OCI-M1 (cell line): Measurements from ENCODE around the gene ZC3HAV1.
A peak's percentile ranks its signal among the peaks of the same experiment; 100 is the strongest.
"Not testable (repeated sequence)": the region's sequence is repeated elsewhere in the genome, so short reads cannot be mapped to it uniquely, and the experiment has no call there.

Source experiments
- DNase-seq: peaks from one replicate; lab custom pipeline; 2025; lab: John Stamatoyannopoulos, UW

ZC3HAV1 gene

GRCh38 chr7:139112316-139112715, 2.8 kb upstream of the ZC3HAV1 start:
- peak; percentile 33 for DNase-seq

DNA sequence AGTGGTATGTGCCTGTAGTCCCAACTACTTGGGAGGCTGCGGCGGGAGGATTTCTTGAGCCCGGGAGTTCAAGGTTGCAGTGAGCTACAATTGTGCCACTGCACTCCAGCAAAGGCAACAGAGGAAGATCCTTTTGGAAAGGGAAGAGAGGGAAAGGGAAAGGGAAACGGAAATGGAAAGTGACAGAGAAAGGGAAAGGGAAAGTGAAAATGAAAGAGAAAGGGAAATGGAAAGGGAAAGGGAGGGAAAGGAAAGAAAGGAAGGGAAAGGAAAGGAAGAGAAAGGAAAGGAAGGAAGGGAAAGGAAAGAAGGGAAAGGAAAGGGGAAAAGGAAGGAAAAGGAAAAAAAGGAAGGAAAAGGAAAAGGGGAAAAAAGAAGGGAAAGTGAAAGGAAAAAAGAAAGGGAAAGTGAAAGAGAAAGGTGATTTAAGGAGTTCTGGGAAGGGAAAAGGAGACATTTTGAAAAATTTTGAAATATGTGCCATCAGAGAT, 2.3 kb upstream of the ZC3HAV1 start:
- peak; percentile 62 for DNase-seq

GRCh38 chr7:139111147-139111546, 1.6 kb upstream of the ZC3HAV1 start:
- peak; percentile 34 for DNase-seq

DNA sequence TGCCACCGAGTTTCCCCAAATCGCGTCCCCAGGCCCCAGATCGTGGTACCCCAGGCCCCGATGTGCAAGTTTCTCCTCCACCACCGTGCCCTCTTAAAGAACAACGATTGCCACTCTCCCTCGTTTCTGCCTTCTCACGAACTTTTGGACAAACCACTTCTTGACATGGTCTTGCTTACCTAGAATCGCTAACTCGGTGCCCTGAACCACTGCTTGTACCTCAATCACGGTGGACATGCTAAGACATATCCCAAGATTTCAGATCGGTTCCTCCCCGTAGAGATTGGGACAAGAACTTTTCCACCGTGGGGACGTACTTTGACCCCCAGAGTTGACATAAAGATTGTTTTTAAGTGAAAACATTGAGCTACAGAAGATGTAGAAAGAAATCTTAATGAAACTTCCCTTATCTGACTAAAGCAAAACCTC, 477 bp upstream of the ZC3HAV1 start:
- DNase-seq: no peak

DNA sequence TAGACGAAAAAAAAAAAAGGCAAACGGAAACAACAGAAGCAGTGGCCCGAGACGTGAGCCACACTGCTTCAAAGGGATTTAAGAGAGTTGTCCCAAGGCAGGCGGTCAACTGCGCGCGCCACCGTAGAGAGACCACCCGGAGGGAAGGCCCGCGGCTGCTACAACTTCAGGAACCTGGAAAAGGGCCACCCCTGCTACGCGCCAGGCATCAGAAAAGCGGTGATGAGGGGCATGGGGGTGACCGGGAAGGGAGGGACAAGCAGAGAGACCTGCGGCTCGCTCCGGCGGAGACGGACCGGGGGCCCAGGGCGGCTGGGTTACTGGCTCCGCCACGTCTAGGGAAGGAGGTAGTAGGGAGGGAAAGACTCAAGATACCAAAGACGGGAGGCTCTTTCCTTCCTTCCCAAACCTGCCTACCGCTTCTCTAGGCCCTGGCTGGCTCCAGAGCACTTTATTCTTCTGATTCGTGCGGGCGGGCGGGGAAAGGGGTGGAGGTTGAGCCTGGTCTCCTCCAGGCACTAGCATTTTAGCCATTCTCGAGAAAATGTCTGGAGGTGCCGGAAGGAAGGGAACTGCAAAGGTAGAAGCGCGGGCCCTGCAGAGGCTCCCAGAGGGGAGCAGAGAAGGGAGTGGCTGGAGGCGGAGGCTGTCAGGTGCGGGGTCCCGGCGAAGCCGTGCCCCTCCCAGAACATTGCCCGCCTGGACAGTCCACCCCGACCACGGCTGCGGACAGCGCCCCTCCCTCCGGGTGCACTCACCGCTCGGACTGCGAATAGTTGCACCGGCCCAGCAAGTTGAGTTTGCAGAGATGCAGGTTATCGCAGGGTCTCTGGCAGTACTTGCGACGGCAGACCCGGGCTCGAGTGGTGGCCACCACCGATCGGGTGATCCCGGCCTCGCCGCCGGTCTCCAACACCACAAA, 993 bp downstream of the ZC3HAV1 start:
- DNase-seq: peak; percentile 34

- DNase-seq: peak; percentile 53
Observed at GRCh38 chr7:139106959-139107358, 2.6 kb downstream of the ZC3HAV1 start.

GRCh38 chr7:139106227-139106626, 3.3 kb downstream of the ZC3HAV1 start:
- peak; percentile 22 for DNase-seq

DNA sequence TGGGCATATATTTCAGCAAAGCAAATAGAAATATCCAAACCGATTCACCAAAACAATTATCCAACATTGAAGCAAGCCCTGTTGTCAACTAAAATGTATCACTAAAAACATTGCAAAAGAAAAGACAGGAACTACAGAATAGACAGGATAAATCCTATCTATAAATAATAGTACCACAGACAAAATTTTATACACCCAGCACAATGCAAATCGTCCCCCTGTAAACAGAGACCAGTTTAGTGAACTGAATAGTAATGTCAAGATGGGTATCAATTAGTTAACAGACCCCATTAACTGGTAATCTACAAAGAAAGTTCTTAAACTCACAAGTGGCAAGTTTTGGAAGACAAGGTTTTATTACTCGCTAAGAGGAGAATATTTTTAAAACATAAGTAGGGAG, 4.0 kb downstream of the ZC3HAV1 start:
- no peak for DNase-seq

- peak; percentile 46 for DNase-seq
Observed at GRCh38 chr7:139104091-139104450, 5.4 kb downstream of the ZC3HAV1 start.

GRCh38 chr7:139103057-139103815, 6.3 kb downstream of the ZC3HAV1 start:
- DNase-seq: no peak

DNA sequence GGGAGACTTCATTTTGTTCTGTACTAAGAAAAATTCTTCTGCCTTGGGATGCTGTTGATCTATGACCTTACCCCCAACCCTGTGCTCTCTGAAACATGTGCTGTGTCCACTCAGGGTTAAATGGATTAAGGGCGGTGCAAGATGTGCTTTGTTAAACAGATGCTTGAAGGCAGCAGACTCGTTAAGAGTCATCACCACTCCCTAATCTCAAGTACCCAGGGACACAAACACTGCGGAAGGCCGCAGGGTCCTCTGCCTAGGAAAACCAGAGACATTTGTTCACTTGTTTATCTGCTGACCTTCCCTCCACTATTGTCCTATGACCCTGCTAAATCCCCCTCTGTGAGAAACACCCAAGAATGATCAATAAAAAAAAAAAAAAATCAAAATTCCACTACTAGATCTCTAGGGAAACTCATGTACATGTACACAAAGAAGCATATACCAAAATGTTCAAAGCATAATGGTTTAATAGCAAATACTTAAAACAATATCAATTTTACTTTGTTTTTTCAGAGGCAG, 7.8 kb downstream of the ZC3HAV1 start:
- DNase-seq: not testable (repeated sequence)

DNA sequence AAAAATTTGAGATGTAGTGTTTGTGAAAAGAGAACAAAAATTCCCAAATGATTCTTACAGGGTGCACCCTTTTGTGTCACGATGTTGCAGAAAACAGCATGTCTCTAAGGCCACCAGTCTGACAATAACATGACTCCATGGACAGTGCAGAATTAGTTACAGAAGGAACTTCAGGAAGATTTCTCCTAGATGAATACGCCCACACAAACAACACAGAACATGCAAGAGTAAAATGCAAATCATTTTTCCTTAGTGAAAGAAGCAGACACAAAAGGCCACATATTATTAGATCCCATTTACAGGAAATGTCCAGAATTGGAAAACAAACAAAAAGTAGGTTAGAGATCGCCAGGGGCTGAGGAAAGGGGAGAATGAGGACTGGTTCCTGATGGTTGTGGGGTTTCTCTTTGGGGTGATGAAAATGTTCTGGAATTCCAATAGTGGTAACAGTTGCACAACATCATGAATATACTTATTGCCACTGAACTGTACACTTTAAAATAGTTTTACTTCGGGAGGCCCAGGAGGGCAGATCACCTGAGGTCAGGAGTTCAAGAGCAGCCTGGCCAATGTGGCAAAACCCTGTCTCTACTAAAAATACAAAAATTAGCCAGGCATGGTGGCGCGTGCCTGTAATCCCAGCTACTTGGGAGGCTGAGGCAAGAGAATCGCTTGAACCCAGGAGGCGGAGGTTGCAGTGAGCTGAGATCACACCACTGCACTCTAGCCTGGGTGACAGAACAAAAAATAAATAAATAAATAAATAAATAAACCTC, 10.2 kb downstream of the ZC3HAV1 start:
- DNase-seq: no peak

DNA sequence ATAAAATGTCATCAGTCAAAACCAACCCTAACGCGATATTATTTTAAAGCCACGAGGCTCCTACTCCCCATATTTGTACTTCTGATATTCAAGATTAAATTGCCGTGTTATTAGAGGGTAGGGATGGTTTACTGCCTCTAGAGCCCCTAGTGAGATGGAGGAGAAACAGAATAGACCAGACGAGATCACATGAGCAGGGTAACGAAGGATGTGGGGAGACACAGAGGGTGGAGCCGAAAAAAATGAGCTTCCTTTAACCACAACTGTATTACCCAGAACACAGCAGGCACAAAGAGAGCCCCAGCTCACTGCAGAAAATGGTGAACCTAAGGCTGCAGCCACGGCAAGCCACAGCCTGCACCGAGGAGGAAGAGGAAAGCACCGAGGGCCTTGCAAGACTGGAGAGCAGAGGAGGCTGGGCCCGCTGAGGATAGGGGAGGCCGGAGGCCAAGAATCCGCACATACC, 14.3 kb downstream of the ZC3HAV1 start:
- peak; percentile 87 for DNase-seq

- no peak for DNase-seq
Observed at GRCh38 chr7:139094596-139094995, 14.9 kb downstream of the ZC3HAV1 start.

GRCh38 chr7:139094030-139094429, 15.5 kb downstream of the ZC3HAV1 start:
- no peak for DNase-seq

- not testable (repeated sequence) for DNase-seq
Observed at GRCh38 chr7:139093512-139093911, 16.0 kb downstream of the ZC3HAV1 start.

- peak; percentile 10 for DNase-seq
Observed at GRCh38 chr7:139092090-139092796, 17.3 kb downstream of the ZC3HAV1 start.

DNA sequence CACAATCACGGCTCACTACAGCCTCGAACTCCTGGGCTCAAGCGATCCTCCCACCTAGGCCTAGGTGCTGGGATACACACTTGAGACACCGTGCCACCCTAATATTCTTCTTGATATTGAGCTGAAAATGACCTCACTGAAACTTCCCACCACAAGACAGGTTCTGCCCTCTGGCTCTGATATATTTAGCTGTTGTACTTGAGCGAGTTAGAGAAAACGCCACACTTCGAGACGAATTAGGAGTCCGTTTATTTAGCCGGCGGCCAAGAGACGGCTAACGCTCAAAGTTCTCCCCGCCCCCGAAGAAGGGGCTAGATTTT, 17.9 kb downstream of the ZC3HAV1 start:
- no peak for DNase-seq

GRCh38 chr7:139089118-139089517, 20.4 kb downstream of the ZC3HAV1 start:
- DNase-seq: no peak

DNA sequence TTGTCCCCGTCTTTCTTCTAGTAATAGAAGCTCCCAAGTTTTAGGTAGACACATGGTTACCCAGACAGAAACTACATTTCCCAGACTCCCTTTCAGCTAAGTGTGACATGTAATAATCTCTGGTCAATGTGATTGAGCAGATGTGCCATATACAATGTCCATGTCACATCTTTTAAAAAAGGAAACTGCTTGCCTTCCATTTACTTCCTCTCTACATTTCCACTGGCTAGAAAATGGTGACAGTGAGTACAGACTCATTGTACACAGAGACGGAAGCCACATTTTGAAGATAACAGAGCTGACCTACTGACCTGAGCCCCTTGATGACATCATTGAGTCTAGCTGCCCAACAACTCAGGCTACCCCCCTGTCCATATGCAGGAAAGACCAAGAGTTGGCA, 21.3 kb downstream of the ZC3HAV1 start:
- DNase-seq: no peak

DNA sequence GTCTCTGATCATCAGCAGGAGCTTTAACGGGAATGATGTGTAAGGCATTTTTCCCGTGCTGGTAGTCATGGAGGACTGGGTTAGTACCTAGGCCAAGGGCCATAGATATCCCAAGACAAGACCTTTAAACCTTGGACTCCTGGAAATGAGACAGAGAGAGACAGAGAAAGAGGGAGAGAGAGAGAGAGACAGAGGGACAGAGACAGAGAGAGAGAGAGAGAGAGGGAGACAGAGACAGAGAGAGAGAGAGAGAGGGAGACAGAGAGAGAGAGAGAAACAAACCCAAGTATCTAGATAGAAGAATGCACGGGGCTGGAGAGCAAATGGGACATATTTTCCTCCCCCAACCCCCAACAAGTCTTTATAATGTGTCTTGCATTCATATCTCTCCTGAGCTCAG, 22.3 kb downstream of the ZC3HAV1 start:
- no peak for DNase-seq
